Embryonic facial prominence (tissue), 1 donor: ENCODE results near the gene TMEM225.
"Not testable (repeated sequence)": the region's sequence is repeated elsewhere in the genome, so short reads cannot be mapped to it uniquely, and the experiment has no call there.

ENCODE experiments used
- DNase-seq: peaks from one replicate; pipeline ENCODE4 v3.0.0-alpha.2; 2016; ENCODE audit errors: extremely low spot score

TMEM225 gene, protein sequence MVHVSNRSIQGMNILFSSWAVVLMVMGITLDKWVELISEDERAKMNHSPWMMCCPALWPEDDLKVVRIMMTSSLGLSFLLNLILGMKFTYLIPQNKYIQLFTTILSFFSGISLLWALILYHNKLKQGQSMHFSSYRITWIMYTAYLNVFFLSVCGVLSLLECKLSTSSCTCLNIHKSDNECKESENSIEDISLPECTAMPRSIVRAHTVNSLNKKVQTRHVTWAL

DNA sequence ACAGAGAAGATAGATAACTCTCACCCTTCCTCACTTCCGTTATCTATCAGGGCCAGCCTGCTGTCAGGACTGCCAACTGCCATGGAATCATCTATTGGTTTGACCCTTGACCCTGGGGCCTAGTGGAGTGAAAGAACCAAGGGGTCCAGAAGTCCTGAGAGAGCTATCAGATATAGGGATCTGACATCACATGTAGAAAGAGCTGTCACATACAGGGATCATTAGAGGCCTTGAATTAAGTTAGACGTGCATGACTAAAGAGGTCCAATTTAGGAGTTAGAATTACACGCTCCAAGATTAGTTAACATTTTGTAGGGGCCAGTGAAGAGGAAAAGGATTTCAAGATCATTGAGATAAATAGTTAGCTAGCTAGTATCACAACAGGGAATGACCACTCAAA lies at the start of gene TMEM225:
TSS of gene TMEM225 (minus strand) at position 101 of the 400 bp plus-strand sequence. CDS start 245 bp downstream, outside the sequence.
- DNase-seq: no peak

DNA sequence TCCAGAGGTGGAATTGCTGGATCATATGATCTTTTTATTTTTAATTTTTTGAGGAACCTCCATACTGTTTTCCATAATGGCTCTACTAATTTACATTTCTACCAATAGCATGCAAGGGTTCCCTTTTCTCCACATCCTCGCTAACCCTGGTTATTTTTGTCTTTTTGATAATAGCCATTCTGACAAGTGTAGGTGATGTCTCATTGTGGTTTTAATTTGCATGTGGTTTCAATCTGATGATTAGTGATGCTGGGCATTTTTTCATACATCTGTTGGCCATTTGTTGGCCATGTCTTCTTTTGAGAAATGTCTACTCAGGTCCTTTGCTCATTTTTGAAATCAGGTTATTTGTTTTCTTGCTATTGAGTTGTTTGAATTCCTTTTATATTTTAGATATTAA lies 38.6 kb upstream of the TMEM225 start:
- no peak for DNase-seq

DNA sequence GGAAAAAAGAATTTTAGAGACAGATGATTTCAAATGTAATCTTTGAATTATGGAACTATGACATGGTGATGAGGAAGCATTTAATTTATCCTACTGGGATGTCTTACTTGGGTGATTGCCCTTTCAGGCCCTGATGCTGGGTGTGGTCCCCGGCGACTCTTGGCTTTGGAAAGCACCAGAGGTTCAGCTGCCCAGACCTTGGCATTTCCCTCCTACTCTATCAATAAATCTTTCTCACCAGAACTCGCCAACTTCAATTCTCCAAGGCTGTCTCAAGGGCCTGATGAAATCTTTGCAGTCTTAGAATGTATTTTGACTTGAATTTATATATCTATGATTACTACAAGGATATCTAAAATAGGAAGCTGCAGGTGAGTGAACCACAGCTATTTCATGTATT lies 35.5 kb upstream of the TMEM225 start:
- DNase-seq: no peak

DNA sequence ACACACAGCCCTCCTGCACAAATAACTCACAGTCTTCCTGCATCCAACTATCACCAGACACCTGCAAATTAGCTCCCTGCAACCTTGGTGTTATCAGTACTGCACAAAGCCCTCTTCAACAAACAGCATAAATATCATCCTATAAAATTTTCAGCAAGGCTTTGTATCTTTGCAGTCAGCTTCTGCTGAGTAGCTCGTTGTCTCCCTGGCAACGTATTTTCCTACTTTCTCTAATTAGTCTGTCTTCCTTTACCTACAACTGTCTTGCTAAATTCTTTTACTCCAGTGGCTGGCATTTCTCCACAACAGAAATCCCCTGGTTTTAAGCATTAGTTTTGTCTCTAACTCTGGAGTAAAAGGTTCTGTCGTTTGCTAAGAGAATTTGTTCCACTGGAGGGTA lies 20.4 kb upstream of the TMEM225 start:
- no peak for DNase-seq

DNA sequence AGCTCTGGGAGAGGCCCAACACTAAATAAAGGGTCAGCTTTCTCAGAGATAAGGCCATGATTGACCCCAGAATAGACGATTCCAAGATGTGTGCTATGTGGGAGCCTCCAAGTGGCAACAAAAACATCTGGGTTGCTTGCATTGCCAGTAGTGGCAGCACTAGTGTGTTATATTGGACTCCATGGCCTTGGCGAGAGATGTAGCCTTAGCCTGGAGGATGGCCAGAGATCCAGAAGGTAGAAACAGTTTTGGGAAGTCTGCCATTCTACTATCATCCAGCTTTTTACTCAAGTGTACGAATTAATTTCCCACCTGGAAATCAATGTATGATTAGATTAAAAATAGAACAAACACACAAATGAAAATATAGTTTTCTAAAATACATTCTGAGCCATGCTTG lies 19.5 kb upstream of the TMEM225 start:
- DNase-seq: no peak

DNA sequence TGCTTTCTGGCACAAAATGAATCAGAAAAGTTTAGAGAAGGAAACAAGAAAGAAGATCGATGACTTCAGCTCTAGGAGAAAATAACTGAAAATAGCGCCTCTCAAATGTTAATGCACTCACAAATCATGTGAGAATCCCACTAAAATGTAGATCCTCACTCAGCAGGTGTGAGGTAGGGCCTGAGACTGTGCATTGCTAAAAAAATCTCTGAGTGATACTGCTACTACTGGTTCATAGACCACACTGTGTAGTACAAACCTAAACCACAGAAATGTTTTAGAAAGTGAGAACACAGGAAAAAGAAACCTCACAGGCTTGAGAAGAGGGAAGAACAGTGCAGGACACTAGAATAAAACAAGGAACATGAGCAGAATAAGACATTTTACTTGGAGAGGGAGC lies 18.5 kb upstream of the TMEM225 start:
- DNase-seq: no peak

DNA sequence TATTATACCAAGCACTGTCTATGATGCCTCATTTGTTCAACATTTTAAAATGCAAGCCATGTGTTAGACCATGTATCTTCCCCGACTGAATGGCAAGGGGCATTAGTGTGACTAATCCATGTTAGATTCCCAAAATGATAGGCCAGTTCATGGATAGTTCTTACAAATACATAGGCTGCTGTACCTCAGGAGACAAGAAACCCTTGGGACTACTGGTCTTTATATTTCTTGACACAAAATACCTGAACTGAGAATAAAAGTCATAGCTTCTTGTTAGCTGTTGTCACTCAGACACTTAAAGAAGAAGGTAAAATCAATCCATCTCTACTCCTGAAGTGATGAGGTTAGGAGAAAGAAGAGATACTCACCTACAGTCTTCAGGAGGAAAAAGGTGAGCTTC lies 16.4 kb upstream of the TMEM225 start, which contains the start of gene OR8D4:
TSS of gene OR8D4 (plus strand) at position 301 of the 400 bp plus-strand sequence. CDS start 4,265 bp downstream, outside the sequence.
- no peak for DNase-seq

DNA sequence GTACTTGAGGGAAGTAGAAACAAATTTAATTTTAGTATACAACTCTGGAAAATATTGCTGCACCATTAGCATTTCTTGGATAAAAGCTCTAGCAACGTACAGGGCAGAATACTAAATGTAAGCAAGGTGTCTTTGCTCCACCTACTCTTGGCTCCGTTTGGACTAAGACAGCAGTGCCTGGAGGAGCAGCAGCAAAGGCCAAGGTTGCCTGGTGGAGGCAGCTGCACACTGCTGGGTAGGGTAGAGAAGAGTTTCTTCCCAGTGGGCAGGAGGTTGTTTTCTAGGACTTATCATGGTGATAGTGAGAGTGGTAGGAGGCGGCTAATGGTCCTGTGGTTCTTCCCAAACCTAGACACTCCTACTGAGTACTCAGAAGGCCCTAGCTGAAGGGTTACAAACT lies 14.3 kb upstream of the TMEM225 start:
- no peak for DNase-seq

DNA sequence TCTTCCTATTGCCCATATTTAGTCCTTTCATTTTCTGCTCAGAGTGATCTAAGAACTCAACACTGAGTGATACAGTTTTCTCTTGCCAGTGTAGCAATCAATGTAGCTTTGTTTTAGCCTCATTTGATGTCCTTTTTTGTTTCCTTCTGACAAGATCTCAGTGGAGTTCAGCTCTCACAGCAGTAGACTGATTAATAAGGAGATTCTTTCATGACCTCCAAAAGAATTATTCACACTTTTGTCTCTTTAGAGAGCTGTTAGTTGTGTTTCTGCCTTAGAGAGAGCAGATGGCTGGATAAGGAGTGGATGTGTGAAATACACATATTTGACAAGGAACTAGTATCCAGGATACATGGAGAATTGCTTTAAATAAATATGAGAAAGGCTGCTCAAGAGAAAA lies 6.6 kb upstream of the TMEM225 start:
- DNase-seq: no peak

DNA sequence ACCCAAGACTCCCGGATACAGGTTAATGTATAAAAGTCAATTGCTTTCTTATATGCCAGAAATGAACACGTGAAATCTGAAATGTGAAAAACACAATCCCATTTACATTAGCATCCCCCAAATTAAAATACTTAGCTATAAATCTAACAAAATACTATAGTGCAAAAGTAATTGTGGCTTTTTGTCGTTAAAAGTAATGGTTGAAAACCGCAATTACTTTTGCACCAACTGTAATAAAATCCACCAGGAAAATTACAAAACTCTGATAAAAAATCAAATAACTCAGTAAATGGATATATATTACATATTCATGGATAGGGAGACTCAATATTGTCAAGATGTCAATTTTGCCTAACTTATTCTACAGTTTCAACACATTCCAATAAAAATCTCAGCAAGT lies 4.6 kb downstream of the TMEM225 start:
- DNase-seq: no peak

DNA sequence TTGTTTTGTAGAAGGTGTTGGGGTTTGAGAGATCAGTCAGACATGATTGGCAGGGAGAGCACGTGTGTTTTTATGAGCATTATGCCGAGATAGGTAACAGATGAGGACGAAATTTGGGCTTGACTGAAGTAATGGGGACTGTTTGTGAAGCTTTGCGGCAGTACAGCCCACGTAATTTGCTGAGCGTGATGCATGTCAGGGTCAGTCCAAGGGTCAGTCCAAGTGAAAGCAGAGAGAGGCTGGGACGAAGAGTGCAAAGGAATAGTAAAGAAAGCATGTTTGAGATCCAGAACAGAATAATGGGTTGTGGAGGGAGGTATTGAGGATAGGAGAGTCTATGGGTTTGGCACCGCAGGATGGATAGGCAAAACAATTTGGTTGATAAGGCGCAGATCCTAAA lies 17.7 kb downstream of the TMEM225 start:
- not testable (repeated sequence) for DNase-seq

DNA sequence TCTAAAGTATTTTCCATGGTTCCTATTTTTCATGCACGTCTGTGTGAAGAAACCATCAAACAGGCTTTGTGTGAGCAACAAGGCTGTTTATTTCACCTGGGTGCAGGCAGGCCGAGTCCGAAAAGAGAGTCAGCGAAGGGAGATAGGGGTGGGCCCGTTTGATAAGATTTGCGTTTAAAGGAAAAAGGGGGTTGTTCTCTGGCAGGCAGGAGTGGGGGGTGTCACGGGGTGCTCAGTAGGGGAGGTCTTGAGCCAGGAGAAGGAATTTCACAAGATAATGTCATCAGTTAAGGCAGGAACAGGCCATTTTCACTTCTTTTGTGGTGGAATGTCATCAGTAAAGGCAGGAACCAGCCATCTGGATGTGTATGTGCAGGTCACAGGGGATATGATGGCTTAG lies 20.2 kb downstream of the TMEM225 start:
- not testable (repeated sequence) for DNase-seq

DNA sequence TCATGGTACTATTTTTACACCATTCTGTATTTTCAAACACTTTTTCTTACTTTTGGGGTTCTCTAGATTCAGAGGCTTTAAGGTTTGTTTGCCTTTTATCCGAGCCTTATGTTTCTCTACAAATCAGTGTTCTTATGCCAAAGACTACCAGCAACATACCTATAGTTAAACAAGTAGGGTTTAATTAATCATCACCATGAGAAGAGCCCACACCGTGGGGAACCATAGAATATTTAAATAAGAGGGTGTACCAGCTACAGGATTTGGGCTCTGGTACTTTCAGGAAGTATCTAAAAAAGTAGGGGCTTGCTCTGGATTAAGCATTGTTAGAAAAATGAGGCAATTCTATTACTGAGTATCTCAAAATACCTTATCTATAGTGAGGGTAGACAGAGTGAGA lies 25.7 kb downstream of the TMEM225 start:
- DNase-seq: no peak

DNA sequence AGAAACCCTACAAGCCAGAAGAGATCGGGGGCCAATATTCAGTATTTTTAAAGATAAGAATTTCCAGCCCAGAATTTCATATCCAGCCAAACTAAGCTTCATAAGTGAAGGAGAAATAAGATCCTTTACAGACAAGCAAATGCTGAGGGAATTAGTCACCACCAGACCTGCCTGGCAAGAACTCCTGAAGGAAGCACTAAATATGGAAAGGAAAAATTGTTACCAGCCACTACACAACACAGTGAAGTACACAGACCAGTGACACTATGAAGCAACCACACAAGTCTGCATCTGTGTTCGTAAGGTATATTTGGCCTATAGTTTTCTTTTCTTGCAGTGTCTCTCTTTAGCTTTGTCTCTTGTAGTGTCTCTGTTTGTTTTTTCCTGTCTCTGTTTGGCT lies 29.0 kb downstream of the TMEM225 start:
- DNase-seq: no peak

DNA sequence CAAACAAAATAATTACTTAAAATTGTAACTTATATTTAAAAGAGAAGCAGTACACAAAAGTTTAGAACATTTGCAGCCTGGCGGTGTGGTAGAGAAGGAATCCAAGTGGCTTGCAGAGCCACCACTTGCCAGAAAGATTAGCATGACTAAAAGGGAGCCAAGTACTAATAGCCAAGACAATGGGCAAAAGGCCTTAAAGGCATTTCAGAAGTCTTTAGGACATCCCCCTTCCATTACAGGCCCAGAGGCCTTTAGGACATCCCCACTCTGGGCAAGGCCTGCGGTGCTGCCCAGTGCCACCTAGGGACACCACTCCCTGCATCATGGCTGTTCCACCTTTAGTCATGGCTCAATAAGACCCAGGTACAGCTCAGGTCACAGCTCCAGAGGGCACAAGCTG lies 32.4 kb downstream of the TMEM225 start:
- no peak for DNase-seq

DNA sequence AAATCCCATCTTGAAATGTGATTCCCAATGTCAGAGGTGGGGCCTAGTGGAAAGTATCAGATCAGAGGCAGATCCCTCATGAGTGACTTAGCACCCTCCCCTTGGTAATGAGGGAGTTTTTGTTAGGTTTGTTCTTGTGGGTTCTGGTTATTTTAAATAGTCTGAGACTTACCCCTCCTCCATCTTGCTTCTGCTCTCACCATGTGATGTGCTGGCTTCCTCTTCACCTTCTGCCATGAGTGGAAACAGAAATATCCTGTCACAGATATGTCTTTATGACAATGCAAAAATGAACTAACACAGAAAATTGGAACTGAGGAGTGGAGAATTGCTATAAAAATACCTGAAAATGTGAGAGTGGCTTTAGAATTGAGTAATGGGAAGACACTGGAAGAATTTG lies 33.1 kb downstream of the TMEM225 start:
- DNase-seq: no peak

DNA sequence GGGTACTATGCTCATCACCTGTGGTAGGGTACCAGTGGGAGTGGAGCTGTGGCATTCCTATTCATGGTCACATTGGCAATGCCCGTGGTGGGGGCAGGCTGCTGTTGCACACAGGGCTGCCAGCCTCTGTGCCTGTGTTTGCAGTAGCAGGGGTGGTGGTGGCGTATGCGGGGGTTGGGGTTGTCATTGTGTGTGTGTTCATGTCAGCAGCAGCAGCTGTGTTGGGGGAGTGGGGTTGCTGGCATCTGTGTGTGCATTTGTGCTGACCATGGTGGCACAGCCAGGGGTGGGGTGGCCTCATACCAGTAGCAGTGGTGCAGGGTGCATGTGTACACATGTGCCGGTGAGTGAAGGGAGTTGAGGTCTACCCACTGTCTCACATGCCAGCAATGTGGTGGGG lies 34.4 kb downstream of the TMEM225 start:
- no peak for DNase-seq

DNA sequence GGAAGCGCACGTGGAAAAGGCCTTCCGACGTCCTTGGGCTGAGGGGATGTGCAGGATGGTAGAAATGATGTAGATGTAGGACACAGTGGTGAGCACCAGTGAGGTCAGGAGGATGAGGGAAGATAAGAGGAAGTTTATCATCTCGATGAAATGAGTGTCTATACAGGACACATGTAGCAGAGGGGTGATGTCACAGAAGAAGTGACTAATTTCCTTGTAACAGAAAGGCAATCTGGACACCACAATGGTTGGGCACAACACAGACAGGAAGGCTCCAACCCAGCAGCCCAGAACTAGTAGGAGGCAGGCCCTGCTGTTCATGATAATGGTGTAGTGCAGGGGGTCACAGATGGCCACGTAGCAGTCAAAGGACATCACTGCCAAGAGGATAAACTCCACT lies 44.3 kb downstream of the TMEM225 start:
- no peak for DNase-seq

DNA sequence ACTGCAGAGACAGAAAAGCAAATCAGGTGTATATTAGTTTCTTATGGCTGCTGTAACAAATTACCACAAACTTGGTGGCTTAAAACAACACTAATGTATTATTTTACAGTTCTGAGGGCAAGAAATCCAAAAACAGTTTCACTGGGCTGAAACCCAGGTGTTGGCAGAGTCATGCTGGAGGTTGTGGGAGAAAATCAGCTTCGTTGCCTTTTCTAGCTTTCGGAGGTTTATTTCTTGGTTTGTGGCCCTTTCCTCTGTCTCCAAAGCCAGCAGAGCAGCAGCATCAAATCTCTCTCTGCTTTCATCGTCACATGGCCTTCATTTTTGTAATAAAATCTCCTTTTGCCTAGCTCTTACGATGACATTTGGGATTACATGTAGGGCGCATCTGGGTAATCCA lies 46.3 kb downstream of the TMEM225 start:
- DNase-seq: no peak

DNA sequence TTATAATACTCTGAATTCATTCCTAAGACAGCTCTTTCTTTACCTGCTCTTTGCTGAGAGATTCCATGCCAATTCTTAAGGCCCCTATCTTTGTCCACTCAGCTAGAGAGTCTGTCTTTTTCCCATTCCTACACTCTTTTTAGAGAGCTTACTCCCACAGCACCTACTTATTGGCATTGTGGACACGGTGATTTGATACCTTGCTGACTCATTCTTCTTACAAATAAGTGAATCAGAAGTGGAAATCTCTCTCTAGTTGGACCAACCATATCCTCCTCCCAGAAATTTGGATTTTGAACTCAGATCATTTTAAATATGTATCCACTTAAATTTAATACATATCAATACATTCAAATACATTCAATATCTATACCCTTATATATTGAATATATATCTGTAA lies 46.8 kb downstream of the TMEM225 start:
- no peak for DNase-seq

DNA sequence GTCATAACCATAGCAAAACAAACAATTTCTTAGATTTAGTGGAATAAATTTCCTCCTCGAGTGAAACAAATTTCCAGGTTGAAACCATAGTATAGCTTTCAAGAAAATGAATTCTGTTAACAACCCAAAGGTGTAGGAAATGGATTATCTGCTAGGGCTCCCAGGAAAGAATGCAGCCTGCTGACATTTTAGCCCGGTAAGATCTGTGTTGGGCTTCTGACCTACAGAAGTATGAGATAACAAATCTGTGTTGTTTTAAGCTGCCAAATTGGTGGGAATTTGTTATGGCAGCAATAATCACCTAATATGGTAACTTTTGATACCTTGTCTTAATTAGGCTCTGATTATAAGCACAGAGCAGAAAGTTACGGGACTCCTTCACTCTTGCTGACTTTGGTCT lies 47.3 kb downstream of the TMEM225 start:
- DNase-seq: no peak

DNA sequence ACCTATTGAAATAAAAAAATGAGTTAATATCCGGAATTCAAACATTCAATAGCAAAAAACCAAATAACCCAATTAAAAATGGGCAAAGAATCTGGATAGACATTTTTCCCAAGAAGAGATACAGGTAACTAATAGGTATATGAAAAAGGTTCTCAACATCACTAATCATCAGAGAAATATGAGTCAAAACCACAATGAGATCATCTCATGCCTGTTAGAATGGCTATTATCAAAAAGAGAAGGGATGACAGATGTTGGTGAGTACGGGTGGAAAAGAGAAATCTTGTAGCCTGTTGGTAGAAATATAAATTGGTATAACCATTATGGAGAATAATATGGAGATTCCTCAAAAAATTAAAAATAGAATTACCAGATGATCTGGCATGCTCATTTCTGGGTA lies 52.4 kb downstream of the TMEM225 start:
- no peak for DNase-seq
